KMS-11 (cell line): ENCODE data around the gene CFAP221.

Experiments used
- H2AFZ ChIP-seq: fragments of 200-600 bp; sonication (generic); 2 replicates; pipeline ENCODE4 v1.6.1; 2016; ENCODE audit warnings: antibody characterized with exemption, mixed run types, low read depth
- H3K27ac ChIP-seq: fragments of 200-600 bp; sonication (generic); 2 replicates; pipeline ENCODE4 v1.6.1; 2016; ENCODE audit warnings: mild to moderate bottlenecking, mixed run types
- H3K27me3 ChIP-seq: fragments of 200-600 bp; sonication (generic); 2 replicates; pipeline ENCODE4 v1.6.1; 2017; ENCODE audit warnings: mild to moderate bottlenecking, low read depth, mixed run types, moderate library complexity; ENCODE audit not compliant: insufficient read depth
- H3K36me3 ChIP-seq: fragments of 200-600 bp; sonication (generic); 2 replicates; pipeline ENCODE4 v1.6.1; 2017; ENCODE audit warnings: mild to moderate bottlenecking, mixed run types; ENCODE audit not compliant: insufficient read depth
- H3K4me1 ChIP-seq: fragments of 200-600 bp; sonication (generic); 2 replicates; pipeline ENCODE4 v1.6.1; 2016; ENCODE audit warnings: mild to moderate bottlenecking, low read depth, mixed run types; ENCODE audit not compliant: poor library complexity, severe bottlenecking
- H3K4me2 ChIP-seq: fragments of 200-600 bp; sonication (generic); 2 replicates; pipeline ENCODE4 v1.7.0; 2016; ENCODE audit warnings: mild to moderate bottlenecking, mixed run types
- H3K4me3 ChIP-seq: fragments of 200-600 bp; sonication (generic); IDR thresholded peaks from 2 replicates; pipeline ENCODE4 v1.6.1; 2017; ENCODE audit warnings: low read depth, low read length, mixed read lengths; ENCODE audit not compliant: insufficient read depth
- H3K79me2 ChIP-seq: fragments of 200-600 bp; sonication (generic); 2 replicates; pipeline ENCODE4 v1.6.1; 2016; ENCODE audit warnings: low read depth, mixed run types; ENCODE audit not compliant: insufficient read depth
- H3K9ac ChIP-seq: fragments of 200-600 bp; sonication (generic); 2 replicates; pipeline ENCODE4 v1.6.1; 2016; ENCODE audit warnings: mild to moderate bottlenecking, mixed run types
- H4K20me1 ChIP-seq: fragments of 200-600 bp; sonication (generic); 2 replicates; pipeline ENCODE4 v1.6.1; 2016; ENCODE audit warnings: mild to moderate bottlenecking, mixed run types; ENCODE audit not compliant: insufficient read depth
- TF ChIP-seq, protein P1 (sequence below): fragments of 200-600 bp; sonication (generic); conservative IDR thresholded peaks from 2 replicates; pipeline ENCODE4 v1.6.1; 2017; ENCODE audit warnings: low read depth, mild to moderate bottlenecking, antibody characterized with exemption, low read length, moderate library complexity, mixed read lengths

The CFAP221 gene

DNA sequence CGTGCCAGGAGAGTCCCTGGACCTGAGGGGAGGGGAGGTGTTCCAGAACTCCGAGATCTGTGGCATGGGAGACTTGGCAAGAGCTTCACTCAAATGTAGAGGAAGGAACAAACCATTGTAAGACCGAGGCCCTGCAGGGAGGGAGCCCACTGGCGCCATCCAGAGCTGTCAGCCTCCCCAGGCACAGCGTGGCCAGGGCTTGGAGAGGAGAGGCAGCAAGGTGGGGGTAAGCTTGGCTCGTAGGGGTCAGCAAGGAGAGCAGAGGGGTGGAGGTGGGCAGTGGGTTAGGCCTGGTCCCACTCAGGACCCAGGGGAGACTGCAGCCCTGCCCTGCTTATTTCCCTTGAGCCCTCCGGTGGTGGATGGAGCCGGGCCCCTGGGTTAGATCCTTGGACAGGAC lies 138.3 kb downstream of the CFAP221 start:
- TF ChIP-seq, protein P1, sequence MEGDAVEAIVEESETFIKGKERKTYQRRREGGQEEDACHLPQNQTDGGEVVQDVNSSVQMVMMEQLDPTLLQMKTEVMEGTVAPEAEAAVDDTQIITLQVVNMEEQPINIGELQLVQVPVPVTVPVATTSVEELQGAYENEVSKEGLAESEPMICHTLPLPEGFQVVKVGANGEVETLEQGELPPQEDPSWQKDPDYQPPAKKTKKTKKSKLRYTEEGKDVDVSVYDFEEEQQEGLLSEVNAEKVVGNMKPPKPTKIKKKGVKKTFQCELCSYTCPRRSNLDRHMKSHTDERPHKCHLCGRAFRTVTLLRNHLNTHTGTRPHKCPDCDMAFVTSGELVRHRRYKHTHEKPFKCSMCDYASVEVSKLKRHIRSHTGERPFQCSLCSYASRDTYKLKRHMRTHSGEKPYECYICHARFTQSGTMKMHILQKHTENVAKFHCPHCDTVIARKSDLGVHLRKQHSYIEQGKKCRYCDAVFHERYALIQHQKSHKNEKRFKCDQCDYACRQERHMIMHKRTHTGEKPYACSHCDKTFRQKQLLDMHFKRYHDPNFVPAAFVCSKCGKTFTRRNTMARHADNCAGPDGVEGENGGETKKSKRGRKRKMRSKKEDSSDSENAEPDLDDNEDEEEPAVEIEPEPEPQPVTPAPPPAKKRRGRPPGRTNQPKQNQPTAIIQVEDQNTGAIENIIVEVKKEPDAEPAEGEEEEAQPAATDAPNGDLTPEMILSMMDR, result no peak
- Histone ChIP-seq H2AFZ (no peak overlapping the region), H3K4me2 (no peak overlapping the region), H3K4me1 (no peaks in the 10 kb centered on the region), H3K79me2 (peaks cover 13% of the 10 kb centered on the region; the same call in 1 of the 2 replicates), H3K27ac (no peak overlapping the region), H3K36me3 (no peaks in the 10 kb centered on the region), H3K27me3 (no peaks in the 10 kb centered on the region), H4K20me1 (no peaks in the 10 kb centered on the region), H3K9ac (no peak overlapping the region), H3K4me3 (no peak overlapping the region)

DNA sequence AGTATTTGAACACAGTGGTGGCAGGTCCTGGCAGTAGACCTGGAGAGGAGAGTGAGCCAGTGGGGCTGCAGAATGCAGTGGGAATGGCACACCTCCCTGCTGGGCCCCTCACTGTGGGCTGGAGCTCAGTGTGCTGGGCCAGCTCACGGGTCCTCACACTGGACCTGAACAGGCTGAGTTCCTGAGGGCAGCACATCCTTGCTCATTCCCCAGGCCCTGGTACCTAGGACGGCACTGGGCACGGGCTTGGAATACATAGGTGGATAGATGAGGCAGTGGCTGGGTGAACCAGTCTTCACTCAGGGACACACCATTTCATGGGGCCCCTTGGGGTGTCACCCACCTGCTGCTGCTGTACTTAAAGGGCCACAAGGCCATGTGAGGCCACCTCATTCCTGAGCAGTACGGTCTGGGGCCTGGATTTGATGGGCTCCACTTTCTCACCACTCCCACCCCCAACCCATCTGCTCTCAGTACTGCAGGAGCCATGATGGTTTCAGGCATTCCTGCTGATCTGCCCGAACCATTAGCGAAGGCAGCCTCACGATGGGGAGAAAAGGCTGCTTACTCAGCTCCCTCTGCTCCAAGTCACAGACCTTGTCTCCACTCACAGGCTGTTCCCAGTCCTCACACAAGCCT lies 138.9 kb downstream of the CFAP221 start:
- H3K27ac ChIP-seq, result no peak overlapping the region
- H2AFZ ChIP-seq, result no peak overlapping the region
- peaks cover 13% of the 10 kb centered on the region; the same call in 1 of the 2 replicates for H3K79me2 ChIP-seq
- H3K4me2 ChIP-seq, result no peak overlapping the region
- H3K4me3 ChIP-seq, result no peak overlapping the region
- H4K20me1 ChIP-seq, result no peaks in the 10 kb centered on the region
- no peaks in the 10 kb centered on the region for H3K27me3 ChIP-seq
- TF ChIP-seq, protein P1, result no peak
- no peaks in the 10 kb centered on the region for H3K4me1 ChIP-seq
- H3K9ac ChIP-seq, result no peak overlapping the region
- H3K36me3 ChIP-seq, result no peaks in the 10 kb centered on the region

GRCh38 chr2:119683713-119684443 lies 139.6 kb downstream of the CFAP221 start:
- Histone ChIP-seq H3K4me2 (no peak overlapping the region), H4K20me1 (no peaks in the 10 kb centered on the region), H3K79me2 (peaks cover 13% of the 10 kb centered on the region; the same call in 1 of the 2 replicates), H2AFZ (no peak overlapping the region), H3K27ac (no peak overlapping the region), H3K4me1 (no peaks in the 10 kb centered on the region), H3K9ac (no peak overlapping the region), H3K4me3 (no peak overlapping the region), H3K36me3 (no peaks in the 10 kb centered on the region), H3K27me3 (no peaks in the 10 kb centered on the region)
- TF ChIP-seq, protein P1, result no peak

DNA sequence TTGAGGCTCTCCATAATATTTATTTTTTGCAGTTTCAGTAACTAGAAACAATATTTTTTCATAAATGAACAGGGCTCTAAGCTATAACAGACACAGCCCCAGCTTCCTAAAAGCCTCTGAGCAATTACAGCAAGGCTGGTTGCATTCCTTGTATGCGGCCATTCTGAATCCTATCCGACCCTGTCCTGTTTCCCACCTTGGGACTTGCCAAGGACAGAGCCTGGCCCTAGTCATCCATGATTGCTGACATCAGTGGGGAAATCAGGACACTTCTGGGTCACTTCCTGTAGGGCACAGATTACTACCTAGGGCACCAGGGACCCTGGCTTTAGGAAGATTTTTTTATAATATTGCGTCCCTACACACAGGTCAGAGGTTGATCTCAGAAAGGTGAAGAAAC lies 140.3 kb downstream of the CFAP221 start:
- Histone ChIP-seq H3K4me1 (no peaks in the 10 kb centered on the region), H3K27me3 (no peaks in the 10 kb centered on the region), H2AFZ (no peak overlapping the region), H4K20me1 (no peaks in the 10 kb centered on the region), H3K9ac (no peak overlapping the region), H3K79me2 (peaks cover 10% of the 10 kb centered on the region; the same call in 1 of the 2 replicates), H3K4me3 (no peak overlapping the region), H3K36me3 (no peaks in the 10 kb centered on the region), H3K27ac (no peak overlapping the region), H3K4me2 (no peak overlapping the region)
- TF ChIP-seq, protein P1, result no peak
